Karpas-422 (cell line): ENCODE measurements around the gene DLGAP1. TPM values are rescaled to one million over a fixed set of nuclear protein-coding genes. Genes with fewer than 3 reads are reported as not detected.
A peak's percentile ranks its signal among the peaks of the same experiment; 100 is the strongest.
"Not testable (repeated sequence)": the region's sequence is repeated elsewhere in the genome, so short reads cannot be mapped to it uniquely, and the experiment has no call there.

Experiments used
- DNase-seq: peaks from one replicate; pipeline ENCODE4 v3.0.0-alpha.2; 2015
- H2AFZ ChIP-seq: fragments of 200-600 bp; sonication (generic); 2 replicates; pipeline ENCODE4 v1.6.1; 2014; ENCODE audit warnings: antibody characterized with exemption, low read length, mixed read lengths
- H3K27ac ChIP-seq: fragments of 200-600 bp; sonication (generic); 2 replicates; pipeline ENCODE4 v1.5.1; 2014; ENCODE audit warnings: mild to moderate bottlenecking, low read length, moderate library complexity
- H3K27me3 ChIP-seq: fragments of 200-600 bp; sonication (generic); 2 replicates; pipeline ENCODE4 v1.6.1; 2014; ENCODE audit warnings: low read length, mixed read lengths
- H3K36me3 ChIP-seq: fragments of 200-600 bp; sonication (generic); 2 replicates; pipeline ENCODE4 v1.6.1; 2014; ENCODE audit warnings: low read length, mixed read lengths; ENCODE audit not compliant: insufficient read depth
- H3K4me1 ChIP-seq: fragments of 200-600 bp; sonication (generic); 2 replicates; pipeline ENCODE4 v1.6.1; 2014; ENCODE audit warnings: mild to moderate bottlenecking, low read length, mixed read lengths
- H3K4me2 ChIP-seq: fragments of 200-600 bp; sonication (generic); 2 replicates; pipeline ENCODE4 v1.6.1; 2014; ENCODE audit warnings: low read length, low read depth, mild to moderate bottlenecking; ENCODE audit not compliant: poor library complexity, severe bottlenecking
- H3K4me3 ChIP-seq: fragments of 200-600 bp; sonication (generic); 2 replicates; pipeline ENCODE4 v1.5.1; 2014; ENCODE audit warnings: mild to moderate bottlenecking, antibody characterized with exemption, low read length, mixed read lengths
- H3K79me2 ChIP-seq: fragments of 200-600 bp; sonication (generic); 2 replicates; pipeline ENCODE4 v1.6.1; 2014; ENCODE audit warnings: mild to moderate bottlenecking, low read length, mixed read lengths
- H3K9ac ChIP-seq: fragments of 200-600 bp; sonication (generic); 2 replicates; pipeline ENCODE4 v1.6.0; 2014; ENCODE audit warnings: low read length
- H3K9me2 ChIP-seq: fragments of 200-600 bp; sonication (generic), shearing (Covaris generic); replicated peaks from 2 replicates; pipeline ENCODE4 v1.6.0; 2014; ENCODE audit warnings: mild to moderate bottlenecking, low read length, moderate library complexity; ENCODE audit not compliant: insufficient read depth
- H3K9me3 ChIP-seq: fragments of 300-700, 200-600 bp; sonication (generic); 2 replicates; pipeline ENCODE4 v1.6.1; 2014; ENCODE audit warnings: low read length, mixed read lengths
- H4K20me1 ChIP-seq: fragments of 200-600 bp; sonication (generic); 2 replicates; pipeline ENCODE4 v1.6.1; 2014; ENCODE audit warnings: mild to moderate bottlenecking, antibody characterized with exemption, low read length, low read depth; ENCODE audit not compliant: insufficient read depth
- total RNA-seq: library from RNA; depleted of rRNA; stranded (reverse); fragments of >200 nt; shearing (Covaris generic); gene quantifications from 2 replicates; pipeline ENCODE4 v1.2.3, GENCODE V29; 2014; ENCODE audit warnings: low replicate concordance

The DLGAP1 gene
- total RNA-seq, 1 experiment from 2014 or later, result 8.8 TPM

GRCh38 chr18:3583106-3583872, 871.8 kb downstream of the DLGAP1 start:
- H3K4me1 ChIP-seq, result peaks cover 43% of the 10 kb centered on the region
- not testable (repeated sequence) for H3K36me3 ChIP-seq, H3K9me2 ChIP-seq, H3K79me2 ChIP-seq, H4K20me1 ChIP-seq, H3K9me3 ChIP-seq, H3K27me3 ChIP-seq, H3K4me3 ChIP-seq, DNase-seq
- peak overlapping the region; percentile 96 for H3K27ac ChIP-seq
- peak overlapping the region; percentile 49; the same call in 1 of the 2 replicates for H2AFZ ChIP-seq
- H3K9ac ChIP-seq, result 0 out of 2 replicates have a peak overlapping the region, but pooled peaks have one; percentile 9
- peak overlapping the region; percentile 63 for H3K4me2 ChIP-seq

- DNase-seq, result peak; percentile 29
- Histone ChIP-seq H3K9ac (no peak overlapping the region), H3K9me3 (no peaks in the 10 kb centered on the region), H3K27ac (no peak overlapping the region), H3K36me3 (no peaks in the 10 kb centered on the region), H3K4me3 (no peak overlapping the region), H3K4me2 (no peak overlapping the region), H3K27me3 (no peaks in the 10 kb centered on the region), H2AFZ (no peak overlapping the region), H3K9me2 (no peaks in the 10 kb centered on the region; the same call in 1 of the 2 replicates), H3K4me1 (peaks cover 43% of the 10 kb centered on the region), H3K79me2 (no peaks in the 10 kb centered on the region), H4K20me1 (no peaks in the 10 kb centered on the region)
Measured at GRCh38 chr18:3581890-3582289, 873.2 kb downstream of the DLGAP1 start.

GRCh38 chr18:3580523-3581025, 874.5 kb downstream of the DLGAP1 start:
- not testable (repeated sequence) for H3K9me2 ChIP-seq, H3K36me3 ChIP-seq, DNase-seq, H3K79me2 ChIP-seq, H3K9me3 ChIP-seq, H3K4me3 ChIP-seq, H4K20me1 ChIP-seq, H3K27ac ChIP-seq, H3K9ac ChIP-seq, H2AFZ ChIP-seq, H3K4me2 ChIP-seq, H3K27me3 ChIP-seq
- H3K4me1 ChIP-seq, result peaks cover 30% of the 10 kb centered on the region

GRCh38 chr18:3579701-3580100, 875.4 kb downstream of the DLGAP1 start:
- Histone ChIP-seq H3K9me3 (no peaks in the 10 kb centered on the region), H3K27me3 (no peaks in the 10 kb centered on the region), H3K4me2 (no peak overlapping the region), H3K79me2 (no peaks in the 10 kb centered on the region), H3K27ac (no peak overlapping the region), H2AFZ (peak overlapping the region; percentile 7; the same call in 1 of the 2 replicates), H4K20me1 (no peaks in the 10 kb centered on the region), H3K4me3 (no peak overlapping the region), H3K36me3 (no peaks in the 10 kb centered on the region), H3K9ac (no peak overlapping the region), H3K9me2 (no peaks in the 10 kb centered on the region; the same call in 1 of the 2 replicates), H3K4me1 (peaks cover 25% of the 10 kb centered on the region)
- DNase-seq, result peak; percentile 30

GRCh38 chr18:3578621-3579020, 876.5 kb downstream of the DLGAP1 start:
- H3K9me2 ChIP-seq, result no peaks in the 10 kb centered on the region; the same call in 1 of the 2 replicates
- no peak overlapping the region for H2AFZ ChIP-seq
- no peaks in the 10 kb centered on the region for H3K9me3 ChIP-seq

GRCh38 chr18:3577281-3577855, 877.7 kb downstream of the DLGAP1 start:
- Histone ChIP-seq H3K27me3 (no peaks in the 10 kb centered on the region), H3K27ac (no peak overlapping the region)

More at GRCh38 chr18:3578621-3579020, 876.5 kb downstream of the DLGAP1 start:
- Histone ChIP-seq H3K27me3 (no peaks in the 10 kb centered on the region), H3K4me2 (no peak overlapping the region), H3K4me1 (peaks cover 14% of the 10 kb centered on the region), H3K79me2 (no peaks in the 10 kb centered on the region), H3K9ac (no peak overlapping the region), H3K27ac (no peak overlapping the region), H3K36me3 (no peaks in the 10 kb centered on the region), H4K20me1 (no peaks in the 10 kb centered on the region), H3K4me3 (no peak overlapping the region)
- DNase-seq, result peak; percentile 37

GRCh38 chr18:3572761-3573160, 882.3 kb downstream of the DLGAP1 start:
- Histone ChIP-seq H2AFZ (no peak overlapping the region), H3K9ac (no peak overlapping the region), H3K9me3 (no peaks in the 10 kb centered on the region), H3K4me3 (no peak overlapping the region), H3K9me2 (no peaks in the 10 kb centered on the region; the same call in 1 of the 2 replicates), H3K79me2 (no peaks in the 10 kb centered on the region), H3K27me3 (no peaks in the 10 kb centered on the region), H4K20me1 (no peaks in the 10 kb centered on the region), H3K27ac (no peak overlapping the region), H3K36me3 (no peaks in the 10 kb centered on the region), H3K4me1 (peaks cover 9% of the 10 kb centered on the region), H3K4me2 (no peak overlapping the region)
- DNase-seq, result no peak

More at GRCh38 chr18:3577281-3577855, 877.7 kb downstream of the DLGAP1 start:
- no peak overlapping the region for H3K4me2 ChIP-seq
- peaks cover 9% of the 10 kb centered on the region for H3K4me1 ChIP-seq
- no peaks in the 10 kb centered on the region for H3K9me3 ChIP-seq
- peak; percentile 38 for DNase-seq
- H3K9me2 ChIP-seq, result no peaks in the 10 kb centered on the region; the same call in 1 of the 2 replicates
- no peak overlapping the region for H3K4me3 ChIP-seq
- H2AFZ ChIP-seq, result no peak overlapping the region
- no peaks in the 10 kb centered on the region for H3K36me3 ChIP-seq
- H3K79me2 ChIP-seq, result no peaks in the 10 kb centered on the region
- no peak overlapping the region for H3K9ac ChIP-seq
- no peaks in the 10 kb centered on the region for H4K20me1 ChIP-seq

- H3K9ac ChIP-seq, result no peak overlapping the region
- no peak overlapping the region for H3K4me3 ChIP-seq
- H3K9me2 ChIP-seq, result no peaks in the 10 kb centered on the region
- H2AFZ ChIP-seq, result no peak overlapping the region
- H3K4me1 ChIP-seq, result peaks cover 11% of the 10 kb centered on the region
- H3K27me3 ChIP-seq, result no peaks in the 10 kb centered on the region
- H3K79me2 ChIP-seq, result no peaks in the 10 kb centered on the region
- H4K20me1 ChIP-seq, result no peaks in the 10 kb centered on the region
- no peak for DNase-seq
- H3K4me2 ChIP-seq, result no peak overlapping the region
- no peak overlapping the region for H3K27ac ChIP-seq
- H3K36me3 ChIP-seq, result no peaks in the 10 kb centered on the region
- H3K9me3 ChIP-seq, result no peaks in the 10 kb centered on the region; the same call in none of the 2 replicates
Measured at GRCh38 chr18:3566851-3567250, 888.3 kb downstream of the DLGAP1 start.
